Keratinocyte (primary cell): ENCODE results near the gene SERGEF. TPM values are rescaled to one million over a fixed set of nuclear protein-coding genes. Genes with fewer than 3 reads are reported as not detected.

Source experiments
- DNase-seq: peaks from one replicate; pipeline ENCODE4 v3.0.0-alpha.2; 2011; ENCODE audit warnings: low read depth, missing footprints, low spot score
- FAIRE-seq: peaks from 2 replicates; lab custom pipeline; 2011; peaks lifted over from hg19 to GRCh38; lab: Jason Lieb, UNC
- H2AFZ ChIP-seq: 2 replicates; pipeline ENCODE4 v1.6.0; 2012; ENCODE audit warnings: low read length, control low read depth, inconsistent platforms; ENCODE audit not compliant: control insufficient read depth
- H3K27ac ChIP-seq: 2 replicates; pipeline ENCODE4 v1.5.1; 2011; ENCODE audit warnings: low read length; ENCODE audit not compliant: control insufficient read depth, insufficient read depth
- H3K27me3 ChIP-seq: 3 replicates; pipeline ENCODE4 v1.6.0; 2011; ENCODE audit warnings: low read length; ENCODE audit not compliant: control insufficient read depth, insufficient read depth; ENCODE audit errors: extremely low read depth
- H3K36me3 ChIP-seq, 2 experiments: 2 replicates in 1 of 2; 3 replicates in 1 of 2; pipeline ENCODE4 v1.5.1; 2011; ENCODE audit warnings: low read length in 2 of 2, mild to moderate bottlenecking in 1 of 2; ENCODE audit not compliant: control insufficient read depth in 2 of 2, insufficient read depth in 2 of 2; ENCODE audit errors: extremely low read depth in 1 of 2
- H3K4me1 ChIP-seq: 3 replicates; pipeline ENCODE4 v1.5.1; 2011; ENCODE audit warnings: low read length; ENCODE audit not compliant: control insufficient read depth, insufficient read depth; ENCODE audit errors: extremely low read depth
- H3K4me2 ChIP-seq: 3 replicates; pipeline ENCODE4 v1.6.0; 2011; ENCODE audit warnings: low read depth, low read length; ENCODE audit not compliant: control insufficient read depth, insufficient read depth; ENCODE audit errors: extremely low read depth
- H3K4me3 ChIP-seq, 3 experiments: fragments of 200-600 bp in 1 of 3; sonication (generic) in 1 of 3; 2 replicates in 2 of 3; 3 replicates in 1 of 3; pipeline ENCODE4 v1.5.1; 2011 to 2016; ENCODE audit warnings: low read length in 3 of 3, mild to moderate bottlenecking in 3 of 3, control low read depth in 2 of 3, inconsistent platforms in 1 of 3, low read depth in 1 of 3, mixed read lengths in 1 of 3, mixed run types in 1 of 3, moderate library complexity in 1 of 3; ENCODE audit not compliant: control insufficient read depth in 2 of 3, insufficient read depth in 2 of 3; ENCODE audit errors: extremely low read depth in 1 of 3
- H3K79me2 ChIP-seq: 2 replicates; pipeline ENCODE4 v1.6.0; 2012; ENCODE audit warnings: low read length; ENCODE audit not compliant: control insufficient read depth, insufficient read depth
- H3K9ac ChIP-seq: 3 replicates; pipeline ENCODE4 v1.6.0; 2011; ENCODE audit warnings: low read length; ENCODE audit not compliant: control insufficient read depth, insufficient read depth; ENCODE audit errors: extremely low read depth
- H3K9me1 ChIP-seq: 3 replicates; pipeline ENCODE4 v1.6.0; 2011; ENCODE audit warnings: low read length; ENCODE audit not compliant: control insufficient read depth, insufficient read depth; ENCODE audit errors: extremely low read depth
- H3K9me3 ChIP-seq: 2 replicates; pipeline ENCODE4 v1.5.1; 2012; ENCODE audit warnings: low read depth, low read length; ENCODE audit not compliant: control insufficient read depth
- H4K20me1 ChIP-seq: 3 replicates; pipeline ENCODE4 v1.6.0; 2011; ENCODE audit warnings: low read length; ENCODE audit not compliant: control insufficient read depth, insufficient read depth; ENCODE audit errors: extremely low read depth
- EZH2 ChIP-seq: IDR thresholded peaks from one replicate; pipeline ENCODE4 v1.6.1; 2012; ENCODE audit warnings: inconsistent platforms, mild to moderate bottlenecking, low read length, moderate library complexity
- dilution Hi-C: fragments of 300-500 bp; cut with MboI; formaldehyde crosslinking; loops from one replicate; pipeline ENCODE4 v1.7.0; 2020; ENCODE audit warnings: low sequenced_read_pairs; ENCODE audit not compliant: extremely low pct_ligation_motif_present
- polyA minus RNA-seq, 3 experiments: library from RNA; depleted of rRNA, polyadenylated mRNA; stranded (reverse); fragments of >200 nt; gene quantifications; 1 replicate in 1 of 3; 2 replicates in 1 of 3; 3 replicates in 1 of 3; pipeline ENCODE4 v1.2.3, GENCODE V29; 2011
- polyA plus RNA-seq, 5 experiments: library from polyadenylated mRNA; depleted of rRNA in 3 of 5; stranded (reverse) in 3 of 5; stranded (forward) in 1 of 5; unstranded in 1 of 5; fragments of >200 nt; gene quantifications; 1 replicate in 1 of 5; 2 replicates in 3 of 5; 3 replicates in 1 of 5; pipeline versions ENCODE4 v1.2.1 to v1.2.3, GENCODE V29; 2011 to 2012; ENCODE audit warnings: missing spikeins in 2 of 5, low read depth in 1 of 5, low replicate concordance in 1 of 5
- TF ChIP-seq, protein P1 (sequence below), 3 experiments: IDR thresholded peaks in 1 of 3; conservative IDR thresholded peaks in 1 of 3; optimal IDR thresholded peaks in 1 of 3; 2 replicates in 2 of 3; 3 replicates in 1 of 3; pipeline versions ENCODE3 to v1.5.1; 2011; ENCODE audit warnings: low read length in 3 of 3, mild to moderate bottlenecking in 3 of 3, moderate library complexity in 2 of 3, control low read depth in 1 of 3, inconsistent platforms in 1 of 3; ENCODE audit not compliant: insufficient read depth in 2 of 3; ENCODE audit errors: extremely low read depth in 1 of 3

SERGEF gene
- polyA plus RNA-seq: 11.8 to 20.6 TPM (median 15.6 TPM) in 3 replicates
- polyA plus RNA-seq (2011; ENCODE audit: low read depth): 21.0 TPM
- 16.8 and 19.6 TPM in 2 replicates for polyA plus RNA-seq (2011; cell fraction: cytosol; rRNA removed)
- 10.1 and 14.0 TPM in 2 replicates for polyA plus RNA-seq (2011; cell fraction: nucleus; rRNA removed)
- polyA plus RNA-seq (2012; ENCODE audit: low replicate concordance): 20.6 and 23.0 TPM in 2 replicates
- 12.9 to 24.8 TPM (median 18.8 TPM) in 3 replicates for polyA minus RNA-seq
- polyA minus RNA-seq (2011; cell fraction: cytosol; rRNA and poly(A)+ RNA removed): 19.4 TPM
- polyA minus RNA-seq (2011; cell fraction: nucleus; rRNA and poly(A)+ RNA removed): 4.4 and 13.4 TPM in 2 replicates

DNA sequence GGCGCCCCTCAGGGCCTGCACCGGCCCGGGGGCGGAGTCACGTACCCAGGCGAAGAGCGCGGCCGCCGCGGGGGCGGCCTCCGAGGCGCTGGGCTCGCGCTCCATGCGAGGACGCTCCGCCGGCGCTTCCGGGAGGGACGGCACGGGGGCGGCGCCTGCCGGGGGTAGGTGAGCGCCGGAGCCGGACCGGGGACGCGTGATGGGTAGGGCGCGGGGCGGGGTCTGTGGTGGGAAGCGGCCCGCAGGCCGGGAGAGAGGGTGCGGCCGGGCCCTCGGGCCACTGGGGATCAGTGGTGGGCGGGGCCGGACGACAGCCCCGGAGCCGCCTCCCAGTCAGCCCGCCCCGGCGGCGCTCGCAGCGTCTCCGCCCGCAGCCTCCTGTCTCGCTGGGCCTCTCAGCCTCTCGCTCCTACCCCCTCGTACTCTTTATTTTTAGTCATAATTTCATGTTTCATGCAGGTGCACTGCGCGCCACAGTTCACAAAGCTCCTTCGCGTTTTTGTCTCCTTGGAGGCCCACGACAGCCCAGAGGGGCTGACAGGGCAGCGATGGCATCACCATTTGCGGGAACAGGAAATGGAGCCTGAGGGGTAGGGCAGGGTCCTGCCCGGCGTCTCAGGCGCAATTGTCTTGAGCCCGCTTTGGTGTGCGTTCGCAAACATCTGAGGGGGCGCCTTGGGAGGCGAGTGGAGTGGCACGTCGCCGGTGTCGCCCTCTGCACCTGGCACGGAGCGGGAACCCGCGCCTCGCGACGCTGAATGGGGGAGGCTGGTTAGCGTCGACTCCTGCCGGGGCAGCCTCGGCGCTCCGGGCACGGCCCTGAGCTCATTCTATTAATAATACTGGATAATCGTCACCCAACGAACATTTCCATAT is at the start of gene SERGEF:
Gene SERGEF, minus strand, starts transcription at position 142 of the 876 bp plus-strand sequence. Its CDS starts 37 bp downstream, at position 105.
- peak within 1 kb of the TSS; percentile 56 for H3K27ac ChIP-seq
- H2AFZ ChIP-seq: peak within 1 kb of the TSS; percentile 96
- peak; percentile 41 for DNase-seq
- dilution Hi-C loops: no loop called here
- H4K20me1 ChIP-seq: no peaks in the 10 kb centered on the region
- FAIRE-seq: no peak
- peaks cover 10% of the 10 kb centered on the region for H3K4me1 ChIP-seq
- no peaks in the 10 kb centered on the region for H3K36me3 ChIP-seq
- peaks cover 11% of the 10 kb centered on the region for H3K79me2 ChIP-seq
- peak within 1 kb of the TSS; percentile 83 to 91 (median 87) for H3K4me3 ChIP-seq
- TF ChIP-seq EZH2: no peak
- TF ChIP-seq, protein P1, sequence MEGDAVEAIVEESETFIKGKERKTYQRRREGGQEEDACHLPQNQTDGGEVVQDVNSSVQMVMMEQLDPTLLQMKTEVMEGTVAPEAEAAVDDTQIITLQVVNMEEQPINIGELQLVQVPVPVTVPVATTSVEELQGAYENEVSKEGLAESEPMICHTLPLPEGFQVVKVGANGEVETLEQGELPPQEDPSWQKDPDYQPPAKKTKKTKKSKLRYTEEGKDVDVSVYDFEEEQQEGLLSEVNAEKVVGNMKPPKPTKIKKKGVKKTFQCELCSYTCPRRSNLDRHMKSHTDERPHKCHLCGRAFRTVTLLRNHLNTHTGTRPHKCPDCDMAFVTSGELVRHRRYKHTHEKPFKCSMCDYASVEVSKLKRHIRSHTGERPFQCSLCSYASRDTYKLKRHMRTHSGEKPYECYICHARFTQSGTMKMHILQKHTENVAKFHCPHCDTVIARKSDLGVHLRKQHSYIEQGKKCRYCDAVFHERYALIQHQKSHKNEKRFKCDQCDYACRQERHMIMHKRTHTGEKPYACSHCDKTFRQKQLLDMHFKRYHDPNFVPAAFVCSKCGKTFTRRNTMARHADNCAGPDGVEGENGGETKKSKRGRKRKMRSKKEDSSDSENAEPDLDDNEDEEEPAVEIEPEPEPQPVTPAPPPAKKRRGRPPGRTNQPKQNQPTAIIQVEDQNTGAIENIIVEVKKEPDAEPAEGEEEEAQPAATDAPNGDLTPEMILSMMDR (optimal IDR thresholded peaks at IDR 0.05 in 1 of 3, IDR thresholded peaks at IDR 0.05 in 1 of 3, conservative IDR thresholded peaks at IDR 0.05 in 1 of 3; ENCODE audit: extremely low read depth in 1 of 3, insufficient read depth in 2 of 3, low read length in 3 of 3): peak in 1 of 3 experiments; percentile 11
- H3K9me1 ChIP-seq: no peaks in the 10 kb centered on the region
- H3K9ac ChIP-seq: peak within 1 kb of the TSS; percentile 77
- peak within 1 kb of the TSS; percentile 92 for H3K4me2 ChIP-seq
- no peaks in the 10 kb centered on the region for H3K9me3 ChIP-seq
- H3K27me3 ChIP-seq: peaks cover 3% of the 10 kb centered on the region

DNA sequence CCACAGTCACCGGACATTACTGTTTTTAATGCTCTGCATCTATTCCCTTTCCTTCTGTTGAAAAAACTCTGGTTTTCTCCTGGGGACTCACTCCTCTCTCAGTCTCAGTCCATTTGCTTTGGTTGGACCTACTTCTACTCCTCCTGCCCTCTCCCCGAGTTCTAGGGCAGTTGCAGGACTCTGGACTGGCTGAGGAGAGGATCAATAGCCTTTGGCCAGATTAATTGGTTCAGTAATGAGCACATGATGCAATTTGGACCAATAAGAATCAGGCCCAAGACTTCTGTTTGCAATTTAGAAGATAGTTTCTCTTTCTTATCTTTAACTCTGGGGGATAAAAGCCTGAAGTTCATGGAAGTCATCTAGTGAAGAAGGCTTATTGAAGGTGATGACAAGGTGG is 48.5 kb upstream of the SERGEF start:
- no peaks in the 10 kb centered on the region for H3K9me3 ChIP-seq
- no peaks in the 10 kb centered on the region for H3K4me1 ChIP-seq
- no peak for TF ChIP-seq EZH2
- TF ChIP-seq, protein P1 (optimal IDR thresholded peaks at IDR 0.05 in 1 of 3, IDR thresholded peaks at IDR 0.05 in 1 of 3, conservative IDR thresholded peaks at IDR 0.05 in 1 of 3; ENCODE audit: extremely low read depth in 1 of 3, insufficient read depth in 2 of 3, low read length in 3 of 3): no peak
- FAIRE-seq (no peak), DNase-seq (no peak)
- dilution Hi-C loops: no loop called here
- no peak overlapping the region for H3K4me3 ChIP-seq
- no peaks in the 10 kb centered on the region for H3K79me2 ChIP-seq
- no peak overlapping the region for H2AFZ ChIP-seq
- no peaks in the 10 kb centered on the region for H4K20me1 ChIP-seq
- no peak overlapping the region for H3K4me2 ChIP-seq
- no peak overlapping the region for H3K9ac ChIP-seq
- no peaks in the 10 kb centered on the region for H3K36me3 ChIP-seq
- no peaks in the 10 kb centered on the region for H3K27me3 ChIP-seq
- no peak overlapping the region for H3K27ac ChIP-seq
- H3K9me1 ChIP-seq: no peaks in the 10 kb centered on the region
